Endometrial microvascular endothelial cells (primary cell): ENCODE measurements around the gene PHC2. TPM values are rescaled to one million over a fixed set of nuclear protein-coding genes. Genes with fewer than 3 reads are reported as not detected.

Experiments used
- in situ Hi-C: cut with HindIII; loops from 2 replicates; pipeline ENCODE4 v1.10.0; 2017; ENCODE audit warnings: low sequenced_read_pairs, low pct_unique_long_range_greater_than_20kb; ENCODE audit errors: inconsistent ontology term
- total RNA-seq: library from RNA; depleted of rRNA; stranded (reverse); fragments of >200 nt; gene quantifications from one replicate; pipeline ENCODE4 v1.2.3, GENCODE V29; 2015; ENCODE audit errors: inconsistent ontology term

Gene PHC2
- total RNA-seq, 1 donor from 2014 or later = 112 TPM

DNA sequence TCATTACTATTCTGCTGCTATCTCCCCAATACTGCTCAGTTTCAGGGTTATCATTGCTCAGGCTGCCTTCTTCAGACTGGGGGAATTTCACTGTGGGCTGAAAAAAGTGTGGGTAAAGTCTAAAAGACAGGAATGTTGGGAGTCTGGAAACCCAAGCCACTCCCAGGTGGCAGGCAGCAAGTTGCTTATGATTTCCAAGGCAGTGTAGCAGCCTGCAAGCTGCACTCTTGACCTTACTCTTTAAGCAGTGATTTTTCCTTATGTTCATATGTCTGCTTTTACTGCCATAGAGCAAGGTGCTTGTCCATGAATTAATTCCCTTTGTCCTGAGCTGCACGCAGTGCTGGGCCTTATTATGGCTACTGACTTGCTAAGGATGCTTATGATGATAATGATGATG is 53.1 kb downstream of the PHC2 start:
- in situ Hi-C loops = no loop called here

- in situ Hi-C loops = no loop called here
Observed at GRCh38 chr1:33377013-33377412, 53.9 kb downstream of the PHC2 start.

GRCh38 chr1:33375316-33375715 is 55.6 kb downstream of the PHC2 start:
- in situ Hi-C loops = no loop called here

DNA sequence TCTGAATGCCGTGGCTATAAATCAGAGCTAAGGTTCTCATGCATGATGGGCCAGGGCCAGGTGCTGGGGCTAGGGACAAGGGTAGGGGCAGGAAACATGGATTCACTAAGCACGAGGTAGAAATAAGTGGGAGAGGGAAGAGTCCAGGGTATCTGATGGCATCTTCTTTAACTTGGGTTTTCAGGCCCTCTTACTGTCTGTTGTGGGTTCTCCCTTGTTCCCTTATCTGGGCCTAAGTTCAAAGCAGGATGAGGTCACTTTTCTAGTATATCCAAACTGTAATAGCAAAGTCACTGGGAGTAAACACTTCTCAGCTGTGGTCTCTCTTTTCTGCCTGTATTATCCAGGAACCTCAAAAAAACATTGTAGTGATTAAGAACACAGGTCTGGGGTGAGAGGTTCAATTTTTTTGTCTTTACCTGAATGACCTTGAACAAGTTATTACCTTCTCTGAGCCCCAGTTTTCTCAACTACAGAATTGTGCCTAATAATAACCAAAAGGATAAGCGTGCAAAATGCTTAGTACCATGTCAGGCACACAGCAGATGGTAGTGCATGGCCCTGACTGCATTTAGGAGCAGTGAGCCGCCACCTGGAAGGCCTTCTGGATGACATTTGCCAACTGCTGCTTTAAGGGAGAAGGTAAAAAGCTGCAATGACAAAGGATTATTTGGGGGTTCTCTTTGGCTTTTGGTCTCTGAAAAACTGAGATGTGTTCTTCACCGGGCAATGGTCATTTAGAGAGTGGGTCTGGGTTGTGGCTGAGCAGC is 56.4 kb downstream of the PHC2 start:
- in situ Hi-C loops = no loop called here

DNA sequence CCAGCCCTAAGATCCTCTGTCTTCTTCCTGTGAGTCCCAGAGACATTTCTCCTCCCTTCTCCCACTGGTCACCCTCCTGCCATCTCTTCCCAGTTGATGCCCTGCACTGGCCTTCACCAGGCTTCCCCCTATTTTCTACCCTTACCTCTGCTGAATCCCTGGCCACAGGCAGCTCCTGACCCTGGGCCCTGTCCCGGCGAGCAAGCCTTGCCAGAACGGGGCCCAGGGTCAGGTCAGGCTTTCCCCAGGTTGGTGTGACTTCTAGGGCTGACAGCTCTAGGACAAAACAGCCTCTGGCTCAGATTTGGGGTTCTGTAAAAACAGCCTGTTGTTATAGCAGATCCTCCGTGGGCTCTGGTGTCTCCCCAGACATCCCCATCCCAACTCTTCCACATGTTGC is 57.3 kb downstream of the PHC2 start:
- in situ Hi-C loops = no loop called here

- in situ Hi-C loops = no loop called here
Observed at GRCh38 chr1:33372677-33373076, 58.2 kb downstream of the PHC2 start.

- in situ Hi-C loops = no loop called here
Observed at GRCh38 chr1:33372162-33372561, 58.7 kb downstream of the PHC2 start.

- in situ Hi-C loops = no loop called here
Observed at GRCh38 chr1:33371334-33371733, 59.6 kb downstream of the PHC2 start.

DNA sequence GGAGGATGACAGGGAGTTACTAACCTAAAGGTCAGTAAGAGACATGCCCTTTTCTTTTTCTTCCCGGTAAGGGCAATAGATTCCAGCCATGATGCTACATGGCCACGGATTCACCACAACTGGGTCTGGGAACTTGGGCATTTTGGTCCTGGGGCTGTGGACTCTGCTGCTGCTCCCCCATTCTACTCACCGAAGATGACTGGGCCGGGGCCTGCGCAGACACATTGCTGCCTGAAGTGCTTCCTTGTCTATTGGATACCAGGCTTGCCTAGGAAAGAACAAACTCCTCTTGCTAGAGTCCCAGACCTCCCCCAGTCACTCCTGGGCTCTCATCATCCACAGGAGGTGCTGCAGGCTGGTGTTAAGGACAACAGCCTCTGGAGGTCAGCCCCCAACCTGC is 60.1 kb downstream of the PHC2 start:
- in situ Hi-C loops = no loop called here

- in situ Hi-C loops = no loop called here
Observed at GRCh38 chr1:33370301-33370700, 60.6 kb downstream of the PHC2 start.

GRCh38 chr1:33369764-33370163 is 61.1 kb downstream of the PHC2 start:
- in situ Hi-C loops = no loop called here

- in situ Hi-C loops = no loop called here
Observed at GRCh38 chr1:33369081-33369480, 61.8 kb downstream of the PHC2 start.

- in situ Hi-C loops = no loop called here
Observed at GRCh38 chr1:33368431-33368830, 62.5 kb downstream of the PHC2 start.

- in situ Hi-C loops = no loop called here
Observed at GRCh38 chr1:33367485-33368405, 63.1 kb downstream of the PHC2 start.

- in situ Hi-C loops = no loop called here
Observed at GRCh38 chr1:33366762-33367484, 64.0 kb downstream of the PHC2 start.

DNA sequence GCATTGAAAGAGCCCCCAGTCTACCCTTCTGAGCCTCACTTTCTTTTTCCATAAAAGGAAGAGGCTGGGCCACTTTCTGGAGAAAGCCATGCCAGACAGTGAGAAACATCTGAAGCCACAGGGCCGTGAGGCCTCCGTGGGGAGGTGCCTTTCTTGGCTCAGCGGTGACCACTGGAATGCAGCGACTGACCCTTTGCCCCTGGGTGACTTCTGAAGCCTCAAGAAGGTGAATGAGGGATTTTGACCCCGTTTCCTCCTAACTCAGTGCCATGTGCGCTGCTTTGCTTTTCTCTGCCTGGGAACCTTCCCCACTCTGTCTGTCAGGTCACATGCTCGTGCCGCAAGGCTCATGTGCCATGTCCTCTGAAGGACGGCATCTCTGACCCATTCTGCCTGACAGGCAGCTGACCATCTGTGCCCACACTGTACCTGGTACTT is 65.3 kb downstream of the PHC2 start:
- in situ Hi-C loops = no loop called here

GRCh38 chr1:33364565-33364918 is 66.4 kb downstream of the PHC2 start:
- in situ Hi-C loops = no loop called here

DNA sequence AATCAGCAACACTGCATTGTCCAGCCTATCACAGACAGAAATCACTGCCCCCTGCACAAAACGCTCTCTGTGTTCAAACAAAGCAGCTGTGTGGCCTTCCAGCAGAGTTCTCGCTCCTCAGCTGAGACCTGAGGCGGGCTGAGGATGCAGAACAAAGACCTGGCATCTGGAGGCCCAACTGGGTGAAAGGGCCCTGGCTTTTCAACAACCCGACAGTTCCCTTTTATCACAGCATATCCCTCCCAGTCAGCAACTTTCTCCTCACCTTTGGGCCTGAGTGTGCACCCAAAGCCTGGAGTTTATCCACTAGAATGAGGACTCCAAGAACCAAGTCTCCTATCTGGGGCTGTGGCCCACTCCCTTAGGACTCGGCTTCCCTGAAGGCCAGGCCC is 67.4 kb downstream of the PHC2 start:
- in situ Hi-C loops = no loop called here

DNA sequence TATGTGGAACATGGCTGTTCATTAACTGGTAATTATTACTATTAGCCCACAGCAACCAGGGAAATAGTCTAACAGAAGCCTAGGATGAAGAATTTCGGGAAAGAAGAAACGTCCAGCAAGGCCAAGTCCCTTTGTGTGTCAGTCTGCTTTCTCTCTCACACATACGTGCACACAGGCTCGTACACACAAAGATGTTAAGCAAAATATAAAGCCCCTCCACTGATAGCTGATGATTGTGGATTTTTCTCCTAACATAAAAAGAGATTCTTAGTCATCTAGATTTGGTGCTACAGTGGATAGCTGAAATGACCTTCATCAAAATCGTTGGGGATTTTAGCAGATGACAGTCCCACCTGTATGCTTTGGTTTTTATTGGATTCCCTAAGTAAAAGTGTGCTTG is 67.9 kb downstream of the PHC2 start:
- in situ Hi-C loops = no loop called here
